ENCODE results near the gene PHKB.

DNA sequence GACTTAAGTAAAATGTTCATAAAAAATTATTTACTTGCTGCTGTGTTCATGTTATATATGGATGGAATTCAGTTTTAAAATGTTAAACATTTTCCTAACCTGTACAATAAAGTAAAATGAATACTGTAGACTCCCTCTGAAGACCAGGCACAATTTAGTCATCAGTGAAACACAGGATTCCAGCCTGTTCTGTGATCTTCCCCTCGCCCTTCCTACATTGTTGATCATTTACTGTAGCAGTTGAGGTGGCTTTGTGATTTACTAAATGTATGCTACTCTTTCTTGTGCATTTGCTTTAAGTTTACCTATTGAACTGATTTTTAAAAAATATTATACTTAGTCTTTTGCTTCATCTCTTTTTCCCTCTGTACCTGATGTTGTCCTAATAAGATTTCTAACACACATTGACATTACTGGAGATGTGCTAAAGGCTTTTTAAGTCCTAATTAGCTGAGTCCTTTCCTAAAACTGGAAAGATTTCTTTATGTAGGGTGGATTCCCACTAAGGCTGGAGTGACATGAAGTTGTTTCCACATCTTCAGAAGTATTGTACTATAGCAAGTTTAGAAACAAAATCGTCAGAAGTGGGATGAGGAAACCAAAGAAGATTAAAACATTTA lies 38.1 kb downstream of the PHKB start:
- TF ChIP-seq POLR2AphosphoS5 (IDR thresholded peaks at IDR 0.05; ENCODE audit: low read depth, low read length) (no peak), SIN3A (IDR thresholded peaks at IDR 0.05; ENCODE audit: borderline replicate concordance, insufficient read depth, low read length) (no peak), TAF1 (IDR thresholded peaks at IDR 0.05; ENCODE audit: borderline replicate concordance, insufficient read depth, low read length) (no peak)
- TF ChIP-seq, protein P1, sequence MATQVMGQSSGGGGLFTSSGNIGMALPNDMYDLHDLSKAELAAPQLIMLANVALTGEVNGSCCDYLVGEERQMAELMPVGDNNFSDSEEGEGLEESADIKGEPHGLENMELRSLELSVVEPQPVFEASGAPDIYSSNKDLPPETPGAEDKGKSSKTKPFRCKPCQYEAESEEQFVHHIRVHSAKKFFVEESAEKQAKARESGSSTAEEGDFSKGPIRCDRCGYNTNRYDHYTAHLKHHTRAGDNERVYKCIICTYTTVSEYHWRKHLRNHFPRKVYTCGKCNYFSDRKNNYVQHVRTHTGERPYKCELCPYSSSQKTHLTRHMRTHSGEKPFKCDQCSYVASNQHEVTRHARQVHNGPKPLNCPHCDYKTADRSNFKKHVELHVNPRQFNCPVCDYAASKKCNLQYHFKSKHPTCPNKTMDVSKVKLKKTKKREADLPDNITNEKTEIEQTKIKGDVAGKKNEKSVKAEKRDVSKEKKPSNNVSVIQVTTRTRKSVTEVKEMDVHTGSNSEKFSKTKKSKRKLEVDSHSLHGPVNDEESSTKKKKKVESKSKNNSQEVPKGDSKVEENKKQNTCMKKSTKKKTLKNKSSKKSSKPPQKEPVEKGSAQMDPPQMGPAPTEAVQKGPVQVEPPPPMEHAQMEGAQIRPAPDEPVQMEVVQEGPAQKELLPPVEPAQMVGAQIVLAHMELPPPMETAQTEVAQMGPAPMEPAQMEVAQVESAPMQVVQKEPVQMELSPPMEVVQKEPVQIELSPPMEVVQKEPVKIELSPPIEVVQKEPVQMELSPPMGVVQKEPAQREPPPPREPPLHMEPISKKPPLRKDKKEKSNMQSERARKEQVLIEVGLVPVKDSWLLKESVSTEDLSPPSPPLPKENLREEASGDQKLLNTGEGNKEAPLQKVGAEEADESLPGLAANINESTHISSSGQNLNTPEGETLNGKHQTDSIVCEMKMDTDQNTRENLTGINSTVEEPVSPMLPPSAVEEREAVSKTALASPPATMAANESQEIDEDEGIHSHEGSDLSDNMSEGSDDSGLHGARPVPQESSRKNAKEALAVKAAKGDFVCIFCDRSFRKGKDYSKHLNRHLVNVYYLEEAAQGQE (IDR thresholded peaks at IDR 0.05; ENCODE audit: insufficient read depth in 1 of 2, low read depth in 2 of 2, low read length in 2 of 2) = no peak

Measured in PFSK-1 (cell line).